Measurements from ENCODE around the gene SKA1. TPM values are rescaled to one million over a fixed set of nuclear protein-coding genes. Genes with fewer than 3 reads are reported as not detected.

SKA1 gene
- total and polyA plus RNA-seq, 2 of the 13 experiments (the other 11 are each of a cell fraction or from before 2014, with no cell fraction given) = 5.3 to 21.3 TPM

DNA sequence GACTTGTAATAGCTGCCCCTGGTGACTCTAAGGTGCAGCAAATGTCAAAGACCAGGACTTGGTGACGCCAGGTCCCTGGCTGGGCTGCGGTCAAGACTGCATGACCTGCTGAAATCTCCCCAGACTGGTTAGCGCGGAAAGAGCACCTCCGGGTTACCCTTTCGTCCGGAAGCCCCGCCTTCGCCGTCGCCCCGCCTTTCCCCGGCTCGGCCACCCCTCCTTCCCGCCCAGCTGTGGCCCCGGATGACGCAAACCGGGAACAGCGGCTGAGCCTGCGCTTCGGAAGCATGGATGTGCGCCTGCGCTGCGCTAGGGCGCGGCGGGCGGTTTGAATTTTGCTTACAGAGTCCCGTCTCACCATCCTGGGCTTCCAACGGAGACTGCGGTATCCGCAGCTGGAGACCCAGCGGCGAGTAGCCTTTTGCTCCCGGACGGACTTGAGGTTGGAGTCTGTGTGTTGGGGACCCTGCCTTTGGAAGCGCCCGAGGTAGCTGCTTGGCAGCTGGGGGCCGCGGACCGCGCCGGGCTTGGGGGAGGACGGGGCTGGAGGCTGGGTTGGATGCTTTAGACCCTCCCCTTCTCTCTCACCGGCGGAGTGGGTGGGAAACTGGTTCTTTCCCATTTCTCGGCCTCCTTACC is at the start of gene SKA1 (continued):
- peak; percentile 43; the same call in 1 of the 2 replicates for TF ChIP-seq GATA4 (IDR thresholded peaks at IDR 0.05; ENCODE audit: borderline replicate concordance, low read depth)
- peak; percentile 36; the same call in 1 of the 2 replicates for TF ChIP-seq RXRB (CRISPR knock-in tag; IDR thresholded peaks at IDR 0.05; ENCODE audit: borderline replicate concordance)
- TF ChIP-seq, protein P1, sequence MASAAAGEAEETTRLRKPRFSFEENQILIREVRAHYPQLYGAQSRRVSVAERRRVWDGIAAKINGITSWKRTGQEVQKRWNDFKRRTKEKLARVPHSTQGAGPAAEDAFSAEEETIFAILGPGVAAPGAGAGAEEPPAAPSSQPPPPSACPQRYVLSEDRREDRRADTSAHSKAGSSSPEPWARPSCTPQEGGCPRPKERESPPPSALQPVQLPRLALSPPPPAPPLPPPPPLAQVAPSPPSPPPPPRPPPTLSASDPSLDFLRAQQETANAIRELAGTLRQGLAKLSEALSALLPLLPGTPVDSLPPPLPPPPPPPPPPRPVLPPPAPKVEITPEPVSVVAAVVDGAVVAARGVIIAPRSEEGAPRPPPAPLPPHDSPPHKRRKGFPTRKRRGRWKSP (CRISPR knock-in tag; IDR thresholded peaks at IDR 0.05) = peak; percentile 91
- TF ChIP-seq ZNF343 (CRISPR knock-in tag; IDR thresholded peaks at IDR 0.05) = peak; percentile 33; the same call in 1 of the 2 replicates
- TF ChIP-seq MXI1 (IDR thresholded peaks at IDR 0.05; ENCODE audit: borderline replicate concordance, low read depth, low read length) = peak; percentile 86; the same call in 2 of the 3 replicates
- 0 out of 2 replicates have a peak, but pooled peaks have one; percentile 68 for TF ChIP-seq PAWR (CRISPR knock-in tag; IDR thresholded peaks at IDR 0.05; ENCODE audit: borderline replicate concordance)
- TF ChIP-seq, protein P2, sequence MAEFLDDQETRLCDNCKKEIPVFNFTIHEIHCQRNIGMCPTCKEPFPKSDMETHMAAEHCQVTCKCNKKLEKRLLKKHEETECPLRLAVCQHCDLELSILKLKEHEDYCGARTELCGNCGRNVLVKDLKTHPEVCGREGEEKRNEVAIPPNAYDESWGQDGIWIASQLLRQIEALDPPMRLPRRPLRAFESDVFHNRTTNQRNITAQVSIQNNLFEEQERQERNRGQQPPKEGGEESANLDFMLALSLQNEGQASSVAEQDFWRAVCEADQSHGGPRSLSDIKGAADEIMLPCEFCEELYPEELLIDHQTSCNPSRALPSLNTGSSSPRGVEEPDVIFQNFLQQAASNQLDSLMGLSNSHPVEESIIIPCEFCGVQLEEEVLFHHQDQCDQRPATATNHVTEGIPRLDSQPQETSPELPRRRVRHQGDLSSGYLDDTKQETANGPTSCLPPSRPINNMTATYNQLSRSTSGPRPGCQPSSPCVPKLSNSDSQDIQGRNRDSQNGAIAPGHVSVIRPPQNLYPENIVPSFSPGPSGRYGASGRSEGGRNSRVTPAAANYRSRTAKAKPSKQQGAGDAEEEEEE (CRISPR knock-in tag; IDR thresholded peaks at IDR 0.05; ENCODE audit: borderline replicate concordance) = no peak
- TF ChIP-seq ZNF891 (CRISPR knock-in tag; IDR thresholded peaks at IDR 0.05) = peak; percentile 63; the same call in 1 of the 2 replicates
- TF ChIP-seq, protein P3, sequence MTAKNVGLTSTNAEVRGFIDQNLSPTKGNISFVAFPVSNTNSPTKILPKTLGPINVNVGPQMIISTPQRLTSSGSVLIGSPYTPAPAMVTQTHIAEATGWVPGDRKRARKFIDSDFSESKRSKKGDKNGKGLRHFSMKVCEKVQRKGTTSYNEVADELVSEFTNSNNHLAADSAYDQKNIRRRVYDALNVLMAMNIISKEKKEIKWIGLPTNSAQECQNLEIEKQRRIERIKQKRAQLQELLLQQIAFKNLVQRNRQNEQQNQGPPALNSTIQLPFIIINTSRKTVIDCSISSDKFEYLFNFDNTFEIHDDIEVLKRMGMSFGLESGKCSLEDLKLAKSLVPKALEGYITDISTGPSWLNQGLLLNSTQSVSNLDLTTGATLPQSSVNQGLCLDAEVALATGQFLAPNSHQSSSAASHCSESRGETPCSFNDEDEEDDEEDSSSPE (CRISPR knock-in tag; IDR thresholded peaks at IDR 0.05) = peak; percentile 99
- no peak for TF ChIP-seq ZNF101 (CRISPR knock-in tag; IDR thresholded peaks at IDR 0.05; ENCODE audit: borderline replicate concordance, low read depth)
- TF ChIP-seq, protein P4, sequence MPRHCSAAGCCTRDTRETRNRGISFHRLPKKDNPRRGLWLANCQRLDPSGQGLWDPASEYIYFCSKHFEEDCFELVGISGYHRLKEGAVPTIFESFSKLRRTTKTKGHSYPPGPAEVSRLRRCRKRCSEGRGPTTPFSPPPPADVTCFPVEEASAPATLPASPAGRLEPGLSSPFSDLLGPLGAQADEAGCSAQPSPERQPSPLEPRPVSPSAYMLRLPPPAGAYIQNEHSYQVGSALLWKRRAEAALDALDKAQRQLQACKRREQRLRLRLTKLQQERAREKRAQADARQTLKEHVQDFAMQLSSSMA (CRISPR knock-in tag; IDR thresholded peaks at IDR 0.05) = 0 out of 2 replicates have a peak, but pooled peaks have one; percentile 29
- no peak for TF ChIP-seq RFXANK (CRISPR knock-in tag; IDR thresholded peaks at IDR 0.05)
- no peak for TF ChIP-seq ZNF138 (CRISPR knock-in tag; IDR thresholded peaks at IDR 0.05; ENCODE audit: low read depth)
- TF ChIP-seq RELA (CRISPR knock-in tag; IDR thresholded peaks at IDR 0.05) = no peak
- no peak for TF ChIP-seq ZEB1 (IDR thresholded peaks at IDR 0.05; ENCODE audit: insufficient replicate concordance, low read depth)
- TF ChIP-seq ZNF629 (CRISPR knock-in tag; conservative IDR thresholded peaks at IDR 0.05) = no peak
- peak; percentile 76 for TF ChIP-seq ZMYM4 (CRISPR knock-in tag; IDR thresholded peaks at IDR 0.05)
- peak; percentile 91; the same call in 1 of the 2 replicates for TF ChIP-seq BORCS8-MEF2B (CRISPR knock-in tag; IDR thresholded peaks at IDR 0.05)
- TF ChIP-seq NCOA5 (CRISPR knock-in tag; IDR thresholded peaks at IDR 0.05) = no peak
- peak; percentile 85 for TF ChIP-seq SP4 (CRISPR knock-in tag; IDR thresholded peaks at IDR 0.05)
- TF ChIP-seq TEAD2 (CRISPR knock-in tag; IDR thresholded peaks at IDR 0.05) = no peak
- peak; percentile 86 for TF ChIP-seq TAF1 (CRISPR knock-in tag; IDR thresholded peaks at IDR 0.05)
- no peak for TF ChIP-seq KLF11 (CRISPR knock-in tag; IDR thresholded peaks at IDR 0.05)
- TF ChIP-seq, protein P5, sequence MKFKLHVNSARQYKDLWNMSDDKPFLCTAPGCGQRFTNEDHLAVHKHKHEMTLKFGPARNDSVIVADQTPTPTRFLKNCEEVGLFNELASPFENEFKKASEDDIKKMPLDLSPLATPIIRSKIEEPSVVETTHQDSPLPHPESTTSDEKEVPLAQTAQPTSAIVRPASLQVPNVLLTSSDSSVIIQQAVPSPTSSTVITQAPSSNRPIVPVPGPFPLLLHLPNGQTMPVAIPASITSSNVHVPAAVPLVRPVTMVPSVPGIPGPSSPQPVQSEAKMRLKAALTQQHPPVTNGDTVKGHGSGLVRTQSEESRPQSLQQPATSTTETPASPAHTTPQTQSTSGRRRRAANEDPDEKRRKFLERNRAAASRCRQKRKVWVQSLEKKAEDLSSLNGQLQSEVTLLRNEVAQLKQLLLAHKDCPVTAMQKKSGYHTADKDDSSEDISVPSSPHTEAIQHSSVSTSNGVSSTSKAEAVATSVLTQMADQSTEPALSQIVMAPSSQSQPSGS (CRISPR knock-in tag; IDR thresholded peaks at IDR 0.05) = peak; percentile 89; the same call in 1 of the 2 replicates
